MM.1S (cell line): Measurements from ENCODE around the gene PIGR.

ENCODE experiments used
- CTCF ChIP-seq: fragments of 300-600 bp; sonication (generic); IDR thresholded peaks from 2 replicates; pipeline ENCODE4 v1.5.1; 2016; ENCODE audit warnings: antibody characterized with exemption, low read length, mixed read lengths
- EZH2 ChIP-seq: fragments of 300-600 bp; sonication (generic); optimal IDR thresholded peaks from 2 replicates; pipeline ENCODE3; 2017; ENCODE audit warnings: low read depth, mild to moderate bottlenecking, antibody characterized with exemption, low read length, mixed read lengths

GRCh38 chr1:206933333-206933945, 12.8 kb downstream of the PIGR start:
- TF ChIP-seq CTCF (peak; percentile 99), EZH2 (no peak)
